Measurements from ENCODE around the gene SLC30A4.

SLC30A4 gene

GRCh38 chr15:45449916-45450867, 72.4 kb downstream of the SLC30A4 start:
- no peak for DNase-seq

GRCh38 chr15:45449395-45449794, 73.2 kb downstream of the SLC30A4 start:
- no peak for DNase-seq

DNA sequence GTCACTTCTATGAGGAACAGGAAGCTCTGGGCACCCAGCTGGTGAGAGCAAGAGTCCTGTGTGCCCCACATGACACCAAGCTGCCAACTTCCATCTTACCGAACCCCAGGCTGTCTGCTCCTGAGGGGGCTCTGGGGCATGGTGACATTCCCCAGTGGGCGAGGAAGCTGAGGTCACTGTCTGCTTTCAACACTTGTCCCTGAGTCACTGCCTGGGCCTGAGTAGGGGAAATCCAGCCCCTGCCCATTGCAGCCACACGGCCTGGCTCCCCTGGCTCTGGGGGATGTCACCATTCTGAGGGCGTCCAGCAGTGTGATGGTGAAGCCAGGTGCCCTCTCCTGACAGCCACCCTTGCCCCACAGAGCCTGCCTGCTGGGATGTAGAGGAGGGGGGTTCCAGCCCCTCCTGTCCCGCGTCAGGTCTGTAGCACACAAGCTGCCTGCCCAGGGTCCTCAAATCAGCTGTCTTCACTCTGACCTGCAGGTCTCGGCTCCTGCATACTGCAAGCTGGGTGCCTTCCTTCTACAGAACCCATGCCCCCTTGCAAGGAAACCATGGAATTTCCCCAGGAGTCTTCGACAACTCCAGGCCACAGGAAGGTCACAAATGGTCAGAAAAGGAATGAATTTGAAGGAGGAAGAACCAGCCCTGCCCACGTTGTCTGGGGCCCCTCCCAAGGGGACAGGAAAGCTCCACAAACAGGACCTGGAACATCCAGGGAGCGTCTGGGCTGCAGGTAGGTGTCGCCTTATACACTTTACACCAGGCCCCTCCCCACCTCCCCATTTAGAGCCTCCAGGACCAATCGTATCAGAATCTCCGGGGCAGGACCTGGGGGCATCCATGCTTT, 74.3 kb downstream of the SLC30A4 start:
- DNase-seq = peak; percentile 97 to 99

DNA sequence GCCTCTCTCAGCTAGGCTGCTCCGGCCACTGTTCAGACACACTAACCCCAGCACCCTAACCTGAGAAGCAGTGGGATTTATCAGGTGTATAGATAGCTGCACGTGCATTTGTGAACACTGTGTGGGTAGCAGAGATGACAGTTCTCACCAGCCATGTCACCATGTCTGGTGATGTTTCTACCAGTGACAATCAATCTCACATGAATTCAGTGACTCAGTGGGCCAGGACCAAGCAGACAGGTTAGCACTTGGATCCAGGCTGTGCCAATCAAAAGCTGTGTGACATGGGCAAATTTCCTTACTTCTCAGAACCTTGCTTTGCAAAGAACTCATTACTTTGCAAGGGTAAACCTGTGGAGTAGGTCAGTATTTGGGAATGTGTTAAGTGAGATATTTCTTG, 78.9 kb downstream of the SLC30A4 start:
- no peak for DNase-seq

DNA sequence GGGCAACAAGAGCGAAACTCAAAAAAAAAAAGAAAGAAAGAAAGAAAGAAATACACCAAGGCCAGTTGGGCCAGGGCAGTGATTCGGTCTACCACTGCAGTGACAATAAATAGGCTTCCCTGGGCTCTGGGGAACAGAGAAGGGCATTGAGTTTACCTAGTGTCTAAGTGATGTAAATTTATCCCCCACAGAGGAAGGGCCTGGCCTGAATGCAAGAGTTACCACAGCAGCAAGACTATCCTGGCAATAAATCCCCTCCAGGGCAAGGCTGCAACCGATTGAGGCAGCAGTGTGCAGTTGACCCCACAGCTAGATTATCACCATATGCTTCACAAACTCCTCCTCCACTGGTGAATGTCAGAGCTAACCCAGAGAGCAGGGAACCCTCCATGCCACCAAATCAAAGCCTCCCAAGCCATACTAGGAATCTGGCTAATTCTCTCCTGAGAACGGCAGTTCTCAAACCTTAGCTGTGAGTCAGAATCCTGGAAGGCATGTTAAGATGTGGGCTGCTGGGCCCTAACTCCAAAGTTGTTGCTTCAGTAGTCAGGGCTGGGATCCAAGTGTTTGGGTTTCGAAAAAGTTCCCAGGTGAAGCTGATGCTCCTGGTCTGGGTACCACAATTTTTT, 79.9 kb downstream of the SLC30A4 start:
- DNase-seq = no peak

- DNase-seq = no peak
Observed at GRCh38 chr15:45441686-45442085, 80.9 kb downstream of the SLC30A4 start.

- DNase-seq = no peak
Observed at GRCh38 chr15:45441036-45441435, 81.5 kb downstream of the SLC30A4 start.

DNA sequence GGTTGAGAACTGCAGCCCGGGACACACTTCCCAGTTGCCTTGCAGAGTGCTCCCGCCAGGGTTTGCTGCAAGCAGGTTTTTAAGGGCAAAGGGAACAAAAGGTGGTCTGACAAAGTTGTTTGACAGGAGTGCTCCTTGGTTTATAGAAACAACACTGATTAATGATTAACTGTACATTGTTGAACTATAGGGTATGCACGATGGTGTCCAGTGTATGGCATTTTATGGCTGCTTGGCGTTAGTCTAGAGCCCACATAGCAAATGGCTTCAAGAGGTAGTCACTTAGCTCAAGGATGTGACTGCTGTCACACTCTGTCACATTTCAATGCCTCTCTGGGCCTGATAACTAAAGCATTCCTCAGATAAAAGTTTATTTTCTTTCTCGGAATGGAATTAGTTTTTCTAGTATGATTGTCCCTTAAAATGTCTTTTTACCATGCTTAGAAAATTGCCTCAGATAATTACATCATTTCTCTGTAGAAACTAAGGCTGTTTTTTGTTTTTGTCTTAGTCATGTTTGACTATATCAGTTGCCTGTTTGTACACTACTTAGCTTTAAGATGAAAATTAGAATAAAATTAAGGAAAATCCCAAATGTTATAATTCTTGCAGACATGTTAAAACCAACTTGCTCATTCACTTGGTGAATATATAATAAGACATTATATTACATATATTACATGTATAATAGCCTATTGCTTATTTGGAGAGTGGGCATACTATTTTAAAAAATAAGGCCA, 82.9 kb downstream of the SLC30A4 start:
- peak in 1 of 2 donors; percentile 26 for DNase-seq

GRCh38 chr15:45435124-45435903, 87.2 kb downstream of the SLC30A4 start:
- no peak for DNase-seq

- DNase-seq = no peak
Observed at GRCh38 chr15:45434078-45434567, 88.4 kb downstream of the SLC30A4 start.

DNA sequence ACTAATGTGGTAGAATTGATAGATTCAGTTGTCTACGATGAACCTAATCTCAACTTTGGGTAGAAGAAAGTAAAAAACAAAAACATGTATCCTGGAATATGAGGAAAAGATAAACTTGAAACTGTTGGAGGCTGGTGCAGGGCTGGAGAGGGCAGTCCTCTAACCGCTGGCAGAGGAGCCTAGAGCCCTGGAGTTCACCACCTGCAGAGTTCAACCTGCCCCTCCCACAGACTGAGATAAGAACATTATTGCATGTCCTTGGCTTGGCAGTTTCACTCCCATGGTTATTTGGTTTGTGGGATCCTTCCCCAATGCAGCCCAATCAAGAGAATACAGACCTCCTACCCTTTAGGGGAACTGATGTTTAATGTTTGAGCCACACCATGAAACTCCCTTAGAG, 91.0 kb downstream of the SLC30A4 start:
- DNase-seq = no peak

DNA sequence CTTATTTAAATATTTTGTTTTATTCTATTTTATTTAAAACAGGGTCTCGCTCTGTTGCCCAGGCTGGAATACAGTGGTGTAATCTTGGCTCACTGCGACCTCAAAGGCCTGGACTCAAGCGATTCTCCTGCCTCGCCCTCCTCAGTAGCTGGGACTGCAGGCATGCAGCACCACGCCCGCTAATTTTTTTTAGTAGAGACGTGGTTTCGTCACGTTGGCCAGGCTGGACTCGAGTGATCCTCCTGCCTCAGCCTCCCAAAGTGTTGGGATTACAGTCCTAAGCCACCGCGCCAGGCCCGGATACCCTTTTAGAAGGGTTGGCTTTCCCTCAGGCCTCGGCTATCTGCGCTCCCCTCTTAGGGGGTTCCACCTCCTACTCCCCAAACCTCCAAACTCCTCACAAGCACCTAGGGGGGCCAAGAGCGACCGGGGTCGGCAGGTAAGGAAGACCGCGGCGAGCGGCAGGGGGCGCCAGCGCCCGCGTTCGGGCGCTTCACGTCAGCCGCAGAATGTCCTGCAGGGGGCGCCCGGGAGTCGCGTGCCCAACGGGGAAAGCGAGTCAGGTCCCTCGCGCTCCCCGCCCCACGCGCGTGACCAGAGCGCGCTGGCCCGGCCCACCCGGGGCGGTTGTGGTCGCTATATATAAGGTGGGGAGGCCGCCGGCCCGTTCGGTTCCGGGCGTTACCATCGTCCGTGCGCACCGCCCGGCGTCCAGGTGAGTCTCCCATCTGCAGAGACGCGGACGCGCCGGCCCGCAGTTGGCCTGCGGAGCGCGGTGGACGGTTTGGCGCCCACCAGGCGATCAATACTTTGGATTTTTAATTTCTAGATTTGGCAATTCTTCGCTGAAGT, 92.4 kb downstream of the SLC30A4 start:
- DNase-seq = peak; percentile 79 to 93
